ENCODE data around the gene ZNF462. TPM values are rescaled to one million over a fixed set of nuclear protein-coding genes. Genes with fewer than 3 reads are reported as not detected.
"Not testable (repeated sequence)": the region's sequence is repeated elsewhere in the genome, so short reads cannot be mapped to it uniquely, and the experiment has no call there.

Gene ZNF462
- 1 to 10 TPM in 1 of 2 donors, under 1 TPM in 1; 0.67 to 2.6 TPM for total RNA-seq

GRCh38 chr9:106862821-106863720 is at the start of gene ZNF462:
Gene ZNF462, plus strand, starts transcription at chr9:106863166. Its CDS starts 60,218 bp downstream, at chr9:106923384.
- Mint-ChIP-seq H3K27me3 (peaks cover 55% of the 10 kb centered on the region), H3K27ac (no peak within 1 kb of the TSS), H3K9me3 (peaks cover 5% of the 10 kb centered on the region), H3K4me3 (peak within 1 kb of the TSS; percentile 19), H3K4me1 (no peaks in the 10 kb centered on the region), H3K36me3 (ENCODE audit: low read depth) (peaks cover 9% of the 10 kb centered on the region)
- ATAC-seq (replicated peaks): no peak

- Mint-ChIP-seq H3K4me1 (no peaks in the 10 kb centered on the region), H3K27ac (no peak overlapping the region), H3K4me3 (no peak overlapping the region), H3K36me3 (ENCODE audit: low read depth) (no peaks in the 10 kb centered on the region), H3K27me3 (no peaks in the 10 kb centered on the region), H3K9me3 (peaks cover 10% of the 10 kb centered on the region)
- ATAC-seq (replicated peaks): no peak
Measured at GRCh38 chr9:106816524-106816923, 46.4 kb upstream of the ZNF462 start.

- Mint-ChIP-seq H3K4me3 (no peak overlapping the region), H3K27ac (no peak overlapping the region), H3K4me1 (no peaks in the 10 kb centered on the region), H3K9me3 (peaks cover 4% of the 10 kb centered on the region), H3K27me3 (no peaks in the 10 kb centered on the region), H3K36me3 (ENCODE audit: low read depth) (no peaks in the 10 kb centered on the region)
- ATAC-seq (replicated peaks): no peak
Measured at GRCh38 chr9:106818034-106818433, 44.9 kb upstream of the ZNF462 start.

GRCh38 chr9:106820866-106821265 is 42.1 kb upstream of the ZNF462 start:
- Mint-ChIP-seq H3K4me1 (no peaks in the 10 kb centered on the region), H3K4me3 (no peak overlapping the region), H3K27me3 (no peaks in the 10 kb centered on the region), H3K36me3 (ENCODE audit: low read depth) (no peaks in the 10 kb centered on the region), H3K27ac (no peak overlapping the region), H3K9me3 (peaks cover 9% of the 10 kb centered on the region)
- ATAC-seq (replicated peaks): no peak

- H3K4me3 Mint-ChIP-seq: no peak overlapping the region
- H3K27ac Mint-ChIP-seq: no peak overlapping the region
- H3K9me3 Mint-ChIP-seq: peaks cover 14% of the 10 kb centered on the region
- ATAC-seq (replicated peaks): no peak
- no peaks in the 10 kb centered on the region for H3K4me1 Mint-ChIP-seq
- H3K36me3 Mint-ChIP-seq (ENCODE audit: low read depth): no peaks in the 10 kb centered on the region
- H3K27me3 Mint-ChIP-seq: no peaks in the 10 kb centered on the region
Measured at GRCh38 chr9:106828070-106828469, 34.9 kb upstream of the ZNF462 start.

- Mint-ChIP-seq H3K36me3 (ENCODE audit: low read depth) (no peaks in the 10 kb centered on the region), H3K4me1 (no peaks in the 10 kb centered on the region), H3K27ac (no peak overlapping the region), H3K4me3 (no peak overlapping the region), H3K9me3 (peaks cover 14% of the 10 kb centered on the region), H3K27me3 (no peaks in the 10 kb centered on the region)
- ATAC-seq (replicated peaks): no peak
Measured at GRCh38 chr9:106828965-106829364, 34.0 kb upstream of the ZNF462 start.

GRCh38 chr9:106829666-106830408 is 33.1 kb upstream of the ZNF462 start:
- no peak overlapping the region for H3K4me3 Mint-ChIP-seq
- H3K36me3 Mint-ChIP-seq (ENCODE audit: low read depth): no peaks in the 10 kb centered on the region
- ATAC-seq (replicated peaks): no peak
- H3K27ac Mint-ChIP-seq: no peak overlapping the region
- no peaks in the 10 kb centered on the region for H3K27me3 Mint-ChIP-seq
- H3K9me3 Mint-ChIP-seq: peaks cover 14% of the 10 kb centered on the region
- H3K4me1 Mint-ChIP-seq: no peaks in the 10 kb centered on the region

- H3K4me1 Mint-ChIP-seq: no peaks in the 10 kb centered on the region
- no peak overlapping the region for H3K27ac Mint-ChIP-seq
- H3K9me3 Mint-ChIP-seq: peaks cover 10% of the 10 kb centered on the region
- no peaks in the 10 kb centered on the region for H3K36me3 Mint-ChIP-seq (ENCODE audit: low read depth)
- H3K4me3 Mint-ChIP-seq: no peak overlapping the region
- H3K27me3 Mint-ChIP-seq: no peaks in the 10 kb centered on the region
- ATAC-seq (replicated peaks): no peak
Measured at GRCh38 chr9:106830527-106831150, 32.3 kb upstream of the ZNF462 start.

- H3K4me3 Mint-ChIP-seq: no peak overlapping the region
- peaks cover 11% of the 10 kb centered on the region for H3K9me3 Mint-ChIP-seq
- no peaks in the 10 kb centered on the region for H3K4me1 Mint-ChIP-seq
- no peaks in the 10 kb centered on the region for H3K36me3 Mint-ChIP-seq (ENCODE audit: low read depth)
- H3K27ac Mint-ChIP-seq: no peak overlapping the region
- no peaks in the 10 kb centered on the region for H3K27me3 Mint-ChIP-seq
- ATAC-seq (replicated peaks): no peak
Measured at GRCh38 chr9:106834888-106835287, 28.1 kb upstream of the ZNF462 start.

GRCh38 chr9:106835840-106836239 is 27.1 kb upstream of the ZNF462 start:
- Mint-ChIP-seq H3K27ac (no peak overlapping the region), H3K9me3 (peaks cover 15% of the 10 kb centered on the region), H3K4me1 (no peaks in the 10 kb centered on the region), H3K4me3 (no peak overlapping the region), H3K36me3 (ENCODE audit: low read depth) (no peaks in the 10 kb centered on the region), H3K27me3 (no peaks in the 10 kb centered on the region)
- no peak for ATAC-seq (replicated peaks)

- no peak overlapping the region for H3K27ac Mint-ChIP-seq
- no peaks in the 10 kb centered on the region for H3K36me3 Mint-ChIP-seq (ENCODE audit: low read depth)
- peaks cover 13% of the 10 kb centered on the region for H3K9me3 Mint-ChIP-seq
- no peaks in the 10 kb centered on the region for H3K27me3 Mint-ChIP-seq
- H3K4me1 Mint-ChIP-seq: no peaks in the 10 kb centered on the region
- ATAC-seq (replicated peaks): no peak
- no peak overlapping the region for H3K4me3 Mint-ChIP-seq
Measured at GRCh38 chr9:106843371-106843770, 19.6 kb upstream of the ZNF462 start.

- no peak for ATAC-seq (replicated peaks)
- Mint-ChIP-seq H3K27ac (no peak overlapping the region), H3K9me3 (peaks cover 6% of the 10 kb centered on the region), H3K4me3 (no peak overlapping the region), H3K4me1 (no peaks in the 10 kb centered on the region), H3K27me3 (no peaks in the 10 kb centered on the region), H3K36me3 (ENCODE audit: low read depth) (no peaks in the 10 kb centered on the region)
Measured at GRCh38 chr9:106846307-106846706, 16.7 kb upstream of the ZNF462 start.

GRCh38 chr9:106846857-106847256 is 16.1 kb upstream of the ZNF462 start:
- Mint-ChIP-seq H3K36me3 (ENCODE audit: low read depth) (no peaks in the 10 kb centered on the region), H3K27me3 (no peaks in the 10 kb centered on the region), H3K4me1 (no peaks in the 10 kb centered on the region), H3K4me3 (no peak overlapping the region), H3K27ac (no peak overlapping the region), H3K9me3 (peaks cover 6% of the 10 kb centered on the region)
- no peak for ATAC-seq (replicated peaks)

- ATAC-seq (replicated peaks); H3K27ac Mint-ChIP-seq; H3K4me3 Mint-ChIP-seq; H3K9me3 Mint-ChIP-seq; H3K36me3 Mint-ChIP-seq (ENCODE audit: low read depth); H3K27me3 Mint-ChIP-seq; H3K4me1 Mint-ChIP-seq: not testable (repeated sequence)
Measured at GRCh38 chr9:106851640-106852039, 11.3 kb upstream of the ZNF462 start.

All from activated T-helper 17 cell treated with anti-CD3 and anti-CD28 coated beads, Interleukin-2, amount 50 U/mL, for 72 hours (primary cell).